ENCODE data around the gene MIOS. TPM values are rescaled to one million over a fixed set of nuclear protein-coding genes. Genes with fewer than 3 reads are reported as not detected.
"Not testable (repeated sequence)": the region's sequence is repeated elsewhere in the genome, so short reads cannot be mapped to it uniquely, and the experiment has no call there.

MIOS gene
- total RNA-seq, 1 experiment from 2014 or later = 32.7 TPM

DNA sequence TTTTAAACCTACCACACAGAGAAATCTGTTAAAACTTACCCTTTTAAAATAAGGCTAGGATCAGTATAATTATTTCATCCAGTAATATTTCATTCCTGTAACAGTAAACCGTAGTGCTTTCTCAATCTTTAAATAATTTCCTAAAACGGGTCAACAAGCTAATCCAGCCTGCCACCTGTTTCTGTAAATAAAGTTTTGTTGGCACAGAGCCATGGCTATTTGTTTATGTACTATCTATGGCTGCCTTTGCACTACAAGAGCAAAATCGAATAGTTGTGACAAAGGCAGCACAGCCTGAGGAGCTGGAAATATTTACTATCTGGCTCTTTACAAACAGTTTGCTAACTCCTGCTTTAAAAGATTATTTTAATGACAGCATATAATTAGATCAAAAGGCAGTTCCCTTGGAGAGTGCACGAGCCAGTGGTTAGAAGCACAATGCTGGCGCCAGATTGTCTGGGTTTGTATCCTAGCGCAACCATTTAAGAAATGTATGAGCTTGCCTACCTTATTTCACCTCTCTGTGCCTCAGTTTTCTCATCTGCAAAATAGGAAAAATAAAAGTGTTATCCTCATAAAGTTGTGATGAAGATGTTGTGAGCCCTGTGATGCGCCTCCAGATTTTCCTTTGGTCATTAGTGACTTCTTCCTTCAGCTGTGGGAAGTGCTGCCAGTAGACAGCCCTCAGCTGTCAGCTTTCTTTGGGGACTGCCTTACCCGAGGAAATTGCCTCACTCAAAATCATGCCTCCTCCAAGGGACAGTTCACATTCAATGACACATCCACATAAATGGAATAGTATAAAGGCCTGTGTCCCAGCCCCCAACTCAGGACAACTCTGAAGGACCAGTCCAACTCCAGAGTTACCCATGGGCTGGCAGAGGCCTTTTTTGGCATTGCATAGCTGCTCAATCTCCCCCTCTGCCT lies 11.8 kb upstream of the MIOS start:
- DNase-seq (ENCODE audit: low read depth) = no peak

DNA sequence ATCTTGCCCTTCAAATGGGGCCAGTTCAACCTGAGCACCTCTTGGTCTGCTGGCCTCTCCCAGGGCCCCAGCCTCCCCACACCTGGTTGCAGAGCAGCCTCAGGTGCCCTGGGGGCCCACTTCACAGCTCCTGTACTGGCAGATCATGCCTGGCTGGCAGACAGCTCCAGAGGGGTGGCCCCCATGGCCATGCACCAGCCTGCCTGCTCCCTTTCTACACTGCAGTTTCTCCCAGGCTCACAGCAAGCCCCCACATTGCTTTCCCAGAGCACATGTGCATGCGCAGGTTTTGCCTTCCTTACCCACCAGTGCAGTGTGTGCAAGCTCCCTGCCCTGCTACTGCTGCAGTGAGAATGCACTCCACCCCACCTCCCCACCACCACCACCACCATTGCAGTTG lies 9.8 kb upstream of the MIOS start:
- DNase-seq (ENCODE audit: low read depth) = no peak

DNA sequence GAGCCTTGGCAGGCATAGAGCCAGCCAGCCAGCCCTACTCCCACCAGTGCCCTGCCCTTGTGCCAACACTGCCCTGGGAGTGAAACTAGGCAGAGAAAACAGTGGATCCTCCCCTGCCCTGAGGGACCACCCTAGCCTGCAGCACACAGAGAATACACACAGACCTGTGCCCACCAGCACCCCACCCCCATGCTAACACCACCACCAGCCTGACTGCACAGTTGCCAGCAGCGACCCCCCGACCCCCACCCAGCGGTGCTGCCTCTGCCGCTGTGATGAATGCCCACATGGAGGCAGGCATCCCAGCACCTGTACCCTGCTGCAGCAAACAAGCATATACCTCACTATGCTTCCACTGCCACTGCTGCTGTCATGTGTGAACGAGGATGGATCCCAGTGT lies 9.4 kb upstream of the MIOS start:
- no peak for DNase-seq (ENCODE audit: low read depth)

DNA sequence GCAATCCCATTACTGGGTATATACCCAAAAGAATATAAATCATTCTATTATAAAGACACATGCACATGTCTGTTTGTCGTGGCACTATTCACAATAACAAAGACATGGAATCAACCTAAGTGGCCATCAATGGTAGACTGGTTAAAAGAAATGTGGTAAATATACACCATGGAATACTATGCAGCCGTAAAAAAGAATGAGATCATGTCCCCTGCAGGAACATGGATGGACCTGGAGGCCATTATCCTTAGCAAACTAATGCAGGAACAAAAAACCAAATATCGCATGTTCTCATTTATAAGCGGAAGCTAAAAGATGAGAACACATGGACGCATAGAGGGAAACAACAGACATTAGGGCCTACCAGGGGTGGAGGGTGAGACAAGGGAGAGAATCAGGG lies 5.1 kb upstream of the MIOS start:
- DNase-seq (ENCODE audit: low read depth) = not testable (repeated sequence)

DNA sequence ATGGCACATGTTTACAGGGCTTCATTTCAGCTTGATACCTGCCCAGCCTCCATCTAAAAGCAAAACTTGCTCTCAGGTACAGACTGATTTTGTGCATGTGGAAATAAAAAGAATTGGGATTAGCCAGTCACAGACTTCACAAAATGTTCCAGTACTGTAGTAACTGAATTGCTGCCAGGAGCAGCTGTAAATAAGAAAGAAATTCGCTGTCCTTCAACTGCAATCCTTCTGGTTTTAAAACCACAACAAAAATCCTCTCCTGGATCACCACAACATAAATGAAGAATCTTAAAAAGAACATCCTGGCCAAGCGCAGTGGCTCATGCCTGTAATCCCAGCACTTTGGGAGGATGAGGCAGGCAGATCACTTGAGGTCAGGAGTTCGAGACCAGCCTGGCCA lies 3.9 kb upstream of the MIOS start:
- no peak for DNase-seq (ENCODE audit: low read depth)

DNA sequence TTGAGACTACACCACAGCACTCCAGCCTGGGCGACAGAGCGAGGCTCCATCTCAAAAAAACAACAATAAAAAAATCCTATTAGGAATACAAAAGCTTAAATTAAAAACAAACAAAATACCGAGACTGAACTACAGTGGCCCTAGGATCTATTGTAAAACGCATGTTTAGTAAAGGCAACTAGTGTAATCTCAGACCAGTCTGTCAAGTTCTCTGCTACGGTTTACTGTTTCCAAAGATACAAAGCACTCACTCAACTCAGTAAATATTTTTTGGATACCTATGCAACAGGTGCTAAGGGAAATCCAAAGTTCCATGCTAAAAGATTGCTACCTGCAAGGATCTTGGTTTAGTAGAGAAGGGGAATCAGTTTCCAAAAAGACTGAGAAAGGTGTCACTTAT lies 3.4 kb upstream of the MIOS start:
- DNase-seq (ENCODE audit: low read depth) = no peak

DNA sequence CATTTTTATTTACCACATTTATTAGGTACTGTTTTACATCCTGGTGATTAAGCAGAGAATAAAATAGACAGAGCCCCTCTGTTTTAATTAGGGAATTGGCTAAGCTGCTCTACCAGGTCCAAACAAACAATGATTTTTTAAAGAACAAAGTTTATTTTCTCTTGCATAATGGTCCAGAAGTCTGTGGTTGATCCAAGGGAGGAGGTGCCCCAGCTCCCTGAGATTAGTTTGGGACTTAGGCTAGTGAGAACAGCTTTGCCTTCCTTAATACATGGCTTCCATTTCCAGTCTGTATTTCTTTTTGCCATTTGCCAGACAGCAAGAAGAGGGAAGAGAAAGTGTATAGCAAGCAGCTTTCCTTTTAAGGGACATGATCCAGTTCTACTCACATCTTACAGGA lies 2.9 kb upstream of the MIOS start:
- DNase-seq (ENCODE audit: low read depth) = no peak

DNA sequence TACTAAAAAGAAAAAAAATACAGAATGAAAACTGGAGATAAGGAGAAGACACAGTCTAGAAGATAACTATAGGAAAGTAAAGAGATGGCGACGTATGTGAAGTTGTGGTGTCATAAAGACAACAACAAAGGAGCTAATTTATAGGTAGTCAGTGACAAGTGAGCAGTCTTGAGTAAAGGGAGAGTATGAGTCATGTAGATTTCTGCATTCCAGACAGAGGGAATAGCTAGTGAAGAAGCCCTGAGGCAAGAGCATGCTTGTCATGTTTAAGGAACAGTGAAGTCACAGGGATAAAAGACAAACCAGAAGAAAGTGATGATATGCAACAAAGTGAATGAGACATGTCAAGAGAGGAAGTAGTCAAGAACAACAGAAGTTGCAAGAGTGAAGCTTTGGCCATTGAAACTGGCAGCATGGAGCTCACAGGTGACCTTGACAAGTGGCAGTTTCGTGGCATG lies 2.3 kb upstream of the MIOS start:
- peak; percentile 74 for DNase-seq (ENCODE audit: low read depth)

DNA sequence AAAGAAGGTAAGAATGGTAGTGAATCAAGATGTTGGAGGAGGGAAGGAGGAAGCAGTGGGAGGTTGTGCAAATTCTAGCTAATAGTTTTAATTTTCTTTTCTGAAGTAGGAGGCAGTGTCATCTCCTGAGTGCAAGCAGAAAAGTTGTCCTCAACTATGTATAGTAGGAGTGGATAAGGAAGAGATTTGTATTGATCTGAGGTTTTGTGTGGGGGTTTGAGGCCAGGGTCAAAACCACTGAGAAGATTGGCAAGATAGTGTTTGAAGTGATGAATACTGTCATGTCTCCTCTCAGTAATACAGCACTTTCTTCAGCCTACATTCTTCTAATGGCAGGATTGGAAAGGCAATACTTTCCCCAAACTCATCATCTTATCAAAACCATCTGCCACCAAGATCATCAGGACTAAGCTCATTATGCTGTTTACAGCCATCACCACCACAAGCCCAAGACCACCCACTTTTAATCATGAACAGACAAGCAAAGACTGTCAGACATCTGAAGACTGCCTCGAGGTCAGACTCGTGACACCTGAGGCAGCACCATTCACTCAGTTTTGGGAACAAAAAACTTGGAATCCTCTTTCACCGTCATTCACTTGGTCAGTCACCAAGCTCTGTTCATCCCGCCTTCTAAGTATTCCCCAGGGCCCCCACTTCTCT lies 1.5 kb upstream of the MIOS start:
- no peak for DNase-seq (ENCODE audit: low read depth)

DNA sequence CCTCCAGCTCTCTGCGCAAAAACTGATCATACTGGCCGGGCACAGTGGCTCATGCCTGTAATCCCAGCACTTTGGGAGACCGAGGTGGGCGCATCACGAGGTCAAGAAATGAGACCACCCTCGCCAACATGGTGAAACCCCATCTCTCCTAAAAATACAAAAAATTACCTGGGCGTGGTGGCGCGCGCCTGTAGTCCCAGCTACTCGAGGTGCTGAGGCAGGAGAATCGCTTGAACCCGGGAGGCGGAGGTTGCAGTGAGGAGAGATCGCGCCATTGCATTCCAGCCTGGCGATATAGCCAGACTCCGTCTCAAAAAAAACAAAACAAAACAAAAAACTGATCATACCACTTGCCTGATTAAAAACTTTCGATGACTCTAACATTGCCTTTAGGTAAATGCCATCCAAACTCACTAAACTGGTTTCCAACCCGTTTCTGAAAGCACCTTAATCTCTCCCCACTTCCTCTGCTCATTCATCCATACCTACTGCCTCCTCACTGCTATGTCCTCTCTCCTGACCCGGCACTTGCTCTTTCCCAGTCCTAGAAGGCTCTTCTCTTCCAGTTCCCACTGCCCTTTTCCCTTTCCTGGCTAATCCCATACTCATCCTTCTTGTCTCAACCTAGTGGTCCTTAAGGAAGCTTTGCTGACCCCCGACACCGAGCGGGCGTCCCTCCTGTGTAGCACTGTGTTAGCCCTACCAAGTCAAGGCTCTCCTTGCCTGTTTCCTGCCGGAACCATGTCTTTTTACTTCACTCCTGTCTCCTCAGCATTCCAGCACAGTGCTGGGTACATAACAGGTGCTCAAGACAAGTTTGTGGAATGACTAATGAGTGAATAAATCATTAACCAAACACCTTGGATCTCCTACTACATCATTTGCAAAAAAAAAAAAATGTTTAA lies 686 bp upstream of the MIOS start:
- no peak for DNase-seq (ENCODE audit: low read depth)

DNA sequence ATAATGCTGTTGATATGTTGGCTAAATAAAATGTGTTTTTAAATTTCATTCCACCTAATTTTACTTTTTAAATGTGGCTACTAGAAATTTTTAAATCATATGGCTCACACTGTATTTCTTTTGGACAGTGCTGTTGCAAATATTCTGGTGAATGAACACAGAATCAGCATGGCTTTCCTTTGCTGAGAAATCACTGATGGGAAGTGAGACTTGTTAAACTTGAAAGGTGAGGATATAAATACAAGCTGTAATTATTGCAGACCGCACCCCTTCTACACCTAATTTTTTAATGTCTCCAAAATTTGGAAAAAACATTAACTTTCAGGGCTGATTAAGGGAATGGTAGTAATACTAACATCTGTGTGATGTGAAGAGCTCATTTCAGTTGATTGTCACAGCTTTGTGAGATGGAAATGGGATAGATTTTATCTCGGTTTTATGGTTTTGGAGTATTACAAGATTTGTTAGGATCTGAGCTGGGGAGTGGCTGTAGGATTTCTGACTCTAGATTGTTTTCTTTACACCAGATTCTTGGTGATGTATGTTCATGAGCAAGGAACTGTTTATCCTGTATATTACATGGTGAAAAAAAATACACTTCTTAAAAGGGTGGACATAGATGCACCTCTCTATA lies 1.3 kb downstream of the MIOS start:
- no peak for DNase-seq (ENCODE audit: low read depth)

DNA sequence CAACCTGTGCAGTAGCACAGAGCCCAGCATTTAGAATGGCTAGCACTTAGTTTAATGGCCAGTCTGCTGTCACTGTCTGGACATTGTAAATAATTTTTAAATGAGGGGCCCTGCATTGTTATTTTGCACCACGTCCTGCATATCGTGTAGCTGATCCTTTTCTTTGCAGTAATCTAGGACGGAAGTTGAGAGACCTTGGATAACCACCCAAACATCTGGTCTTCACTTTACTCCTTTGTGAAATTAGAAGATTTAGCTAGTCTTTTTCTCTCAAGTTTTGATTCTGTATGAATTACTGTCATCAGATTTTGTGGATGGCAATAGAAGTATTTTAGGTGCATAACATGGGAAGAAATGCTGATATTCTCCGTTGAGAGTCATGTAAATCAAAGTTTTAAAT lies 1.9 kb downstream of the MIOS start:
- no peak for DNase-seq (ENCODE audit: low read depth)

DNA sequence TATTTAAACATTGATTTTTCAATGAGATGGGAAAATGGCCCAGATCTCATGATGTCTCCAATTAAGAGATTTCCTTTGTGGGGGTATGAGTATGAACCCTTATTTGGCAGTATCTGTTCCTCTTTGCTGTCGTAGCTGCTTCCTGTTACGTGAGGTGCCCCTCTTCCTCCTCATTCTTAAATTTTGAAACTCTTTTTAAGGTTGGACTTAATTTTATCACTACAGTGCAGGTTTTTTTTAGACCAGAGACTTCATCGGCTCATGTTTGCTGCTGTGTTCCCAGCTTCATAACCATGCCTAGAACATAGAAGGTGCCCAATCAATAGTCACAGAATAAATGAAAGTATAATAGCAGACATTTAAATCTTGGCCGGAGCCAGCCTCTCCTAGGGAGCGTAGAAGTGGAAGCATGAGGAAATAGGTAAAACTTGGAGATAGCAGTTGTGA lies 2.4 kb downstream of the MIOS start:
- DNase-seq (ENCODE audit: low read depth) = no peak

DNA sequence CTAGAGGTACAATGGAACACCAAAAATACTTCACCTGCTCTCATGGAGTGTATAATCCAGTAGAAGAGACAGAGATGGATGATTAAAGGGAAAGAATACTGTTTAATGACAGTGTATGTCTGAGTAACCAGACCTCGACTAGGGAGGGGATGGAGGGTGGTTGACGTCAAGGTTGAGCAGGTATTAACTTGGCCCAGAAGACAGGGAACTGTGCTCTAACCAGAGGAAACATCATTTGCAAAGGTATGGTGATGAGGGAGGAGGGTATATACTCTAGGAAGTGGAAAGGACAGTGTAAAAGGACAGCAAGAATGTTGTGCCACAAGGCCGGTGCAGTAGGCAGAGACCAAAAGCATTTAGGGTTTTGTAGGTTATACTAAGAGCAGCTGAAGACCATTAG lies 2.9 kb downstream of the MIOS start:
- DNase-seq (ENCODE audit: low read depth) = no peak

DNA sequence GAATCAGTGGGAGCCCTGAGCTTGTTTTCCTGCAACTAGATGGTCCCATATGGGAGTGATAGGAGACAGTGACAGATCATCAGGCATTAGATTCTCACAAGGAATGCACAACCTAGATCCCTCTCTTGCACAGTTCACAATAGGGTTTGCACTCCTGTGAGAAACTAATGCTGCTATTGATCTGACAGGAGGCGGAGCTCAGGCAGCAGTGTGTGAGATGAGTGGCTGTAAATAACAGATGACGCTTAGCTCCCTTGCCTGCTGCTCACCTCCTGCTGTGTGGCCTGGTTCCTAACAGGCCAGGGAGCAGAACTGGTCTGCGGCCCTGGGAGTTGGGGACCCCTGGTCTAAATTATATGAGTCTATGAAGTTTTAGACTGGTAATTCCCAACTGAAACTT lies 3.9 kb downstream of the MIOS start:
- DNase-seq (ENCODE audit: low read depth) = no peak

DNA sequence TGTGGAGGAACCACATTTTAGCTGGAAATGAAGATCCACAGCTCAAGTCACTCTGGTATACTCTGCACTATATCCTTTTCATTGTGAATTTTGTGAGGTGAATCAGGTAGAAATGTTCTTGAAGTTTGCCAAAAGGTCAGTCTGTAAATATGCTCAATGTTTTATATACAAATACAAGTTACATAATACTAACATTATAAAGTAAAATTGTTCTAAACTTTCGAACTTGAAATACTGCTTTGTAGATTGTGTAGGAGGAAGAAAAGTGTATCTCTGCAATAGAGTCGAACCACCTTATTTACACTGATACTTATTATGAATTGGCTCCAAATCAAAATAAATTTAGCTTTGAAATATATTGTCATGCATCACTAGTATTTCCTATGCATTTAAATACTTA lies 7.0 kb downstream of the MIOS start:
- no peak for DNase-seq (ENCODE audit: low read depth)

DNA sequence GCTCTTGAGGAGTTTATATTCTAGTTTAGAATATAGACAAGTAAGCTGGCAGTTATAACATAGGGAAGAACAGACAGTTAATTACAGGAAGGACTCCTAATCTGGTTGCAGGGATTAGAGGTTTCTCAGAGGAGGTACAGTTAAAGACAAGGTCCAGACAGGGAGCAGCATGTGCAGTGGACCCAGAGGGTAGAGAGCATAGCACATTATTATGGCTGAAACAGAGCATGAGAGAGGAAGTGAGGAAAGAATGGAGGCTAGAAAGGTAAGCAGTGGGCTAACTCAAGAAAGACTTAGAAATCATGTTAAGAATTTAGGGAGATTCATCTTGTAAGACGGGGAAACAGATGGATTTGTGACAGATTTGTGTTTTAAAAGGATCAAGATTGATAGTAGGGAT lies 9.7 kb downstream of the MIOS start:
- no peak for DNase-seq (ENCODE audit: low read depth)

DNA sequence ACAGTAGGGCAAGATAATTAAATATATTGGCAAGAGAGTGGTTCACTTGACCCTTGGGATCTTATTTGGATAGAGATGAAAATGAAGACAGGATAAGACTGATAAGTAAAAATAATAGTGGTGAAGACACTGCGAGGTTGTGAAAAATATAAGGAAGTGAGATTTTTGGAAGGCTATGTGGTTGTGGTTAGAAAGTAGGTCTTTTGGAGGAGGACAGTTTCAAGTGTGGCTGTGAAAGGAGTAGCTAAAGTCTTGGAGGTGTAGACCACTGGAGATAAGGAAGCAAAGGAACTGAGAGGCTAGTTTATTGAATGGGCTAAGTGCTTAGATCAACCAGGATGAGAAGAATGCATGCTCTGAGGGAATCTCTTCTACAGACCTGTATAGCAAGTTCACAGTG lies 11.2 kb downstream of the MIOS start:
- DNase-seq (ENCODE audit: low read depth) = no peak

DNA sequence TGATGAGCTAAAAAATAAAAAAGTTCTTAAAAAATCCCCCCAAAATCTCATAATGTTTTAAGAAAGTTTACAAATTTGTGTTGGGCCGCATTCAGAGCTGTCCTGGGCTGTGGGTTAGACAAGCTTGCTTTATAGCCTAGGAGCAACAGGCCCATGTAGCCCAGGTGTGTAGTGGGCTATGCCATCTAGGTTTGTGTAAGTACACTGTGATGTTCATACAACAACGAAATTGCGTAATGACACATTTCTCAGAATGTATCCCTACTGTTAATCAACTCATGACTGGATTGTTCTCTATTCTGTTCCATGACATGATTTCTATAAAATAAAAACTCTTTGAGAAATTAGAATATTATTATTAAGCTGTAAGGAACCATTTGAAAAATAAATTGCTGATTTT lies 13.0 kb downstream of the MIOS start:
- DNase-seq (ENCODE audit: low read depth) = no peak

DNA sequence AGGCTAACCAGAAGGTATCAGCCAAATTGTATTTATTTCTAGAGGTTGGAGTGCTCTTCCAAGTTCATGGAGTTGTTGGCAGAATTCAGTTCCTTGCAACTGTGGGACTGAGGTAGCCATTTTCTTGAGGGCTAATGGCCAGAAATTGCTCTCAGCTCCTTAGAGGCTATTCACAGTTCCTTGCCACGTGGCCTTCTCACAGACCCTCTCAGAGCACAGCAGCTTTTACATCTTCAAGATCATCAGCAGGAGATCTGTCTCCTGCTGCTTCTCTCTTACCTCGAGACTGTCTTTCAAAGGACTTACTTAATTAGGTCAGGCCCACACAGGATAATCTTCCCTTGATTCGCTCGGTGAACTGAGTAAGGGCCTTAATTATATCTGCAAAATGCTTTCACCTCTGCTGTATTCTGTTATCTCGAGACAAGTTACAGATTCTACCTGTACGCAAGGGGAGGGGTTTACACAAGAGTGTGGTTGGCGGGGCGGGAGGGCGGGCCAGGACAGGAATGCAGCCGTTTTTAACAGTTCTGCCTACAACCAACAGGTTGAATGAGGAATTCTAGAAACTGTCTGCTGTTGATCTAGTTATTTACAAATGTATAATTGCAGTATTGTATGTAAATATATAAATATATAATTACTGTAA lies 15.0 kb downstream of the MIOS start:
- no peak for DNase-seq (ENCODE audit: low read depth)

DNA sequence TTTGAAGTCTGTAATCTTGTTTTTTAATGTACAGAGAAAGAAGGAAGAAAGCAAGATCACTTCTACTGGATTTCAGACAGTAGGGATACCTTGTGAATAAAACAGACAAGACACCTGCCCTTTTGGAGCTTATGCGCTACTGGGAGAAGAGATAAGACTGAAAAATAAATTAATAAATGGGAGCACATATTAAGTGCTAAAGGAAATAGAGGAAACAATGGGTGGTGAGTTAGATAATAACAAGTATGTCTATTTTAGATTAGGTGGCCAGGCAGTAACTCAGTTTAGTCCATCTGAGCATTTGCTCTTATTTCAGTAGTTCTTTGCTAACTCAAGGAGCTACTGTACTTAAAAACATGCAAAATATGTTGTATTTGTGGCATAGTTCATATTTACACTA lies 15.9 kb downstream of the MIOS start:
- no peak for DNase-seq (ENCODE audit: low read depth)

Measured in Daoy (cell line).